NCI-H446 (cell line): Measurements from ENCODE around the gene PFKL.
"Not testable (repeated sequence)": the region's sequence is repeated elsewhere in the genome, so short reads cannot be mapped to it uniquely, and the experiment has no call there.

Experiments
- DNase-seq, 2 experiments: peaks; one replicate each; lab custom pipeline; 2025; lab: John Stamatoyannopoulos, UW

The PFKL gene

DNA sequence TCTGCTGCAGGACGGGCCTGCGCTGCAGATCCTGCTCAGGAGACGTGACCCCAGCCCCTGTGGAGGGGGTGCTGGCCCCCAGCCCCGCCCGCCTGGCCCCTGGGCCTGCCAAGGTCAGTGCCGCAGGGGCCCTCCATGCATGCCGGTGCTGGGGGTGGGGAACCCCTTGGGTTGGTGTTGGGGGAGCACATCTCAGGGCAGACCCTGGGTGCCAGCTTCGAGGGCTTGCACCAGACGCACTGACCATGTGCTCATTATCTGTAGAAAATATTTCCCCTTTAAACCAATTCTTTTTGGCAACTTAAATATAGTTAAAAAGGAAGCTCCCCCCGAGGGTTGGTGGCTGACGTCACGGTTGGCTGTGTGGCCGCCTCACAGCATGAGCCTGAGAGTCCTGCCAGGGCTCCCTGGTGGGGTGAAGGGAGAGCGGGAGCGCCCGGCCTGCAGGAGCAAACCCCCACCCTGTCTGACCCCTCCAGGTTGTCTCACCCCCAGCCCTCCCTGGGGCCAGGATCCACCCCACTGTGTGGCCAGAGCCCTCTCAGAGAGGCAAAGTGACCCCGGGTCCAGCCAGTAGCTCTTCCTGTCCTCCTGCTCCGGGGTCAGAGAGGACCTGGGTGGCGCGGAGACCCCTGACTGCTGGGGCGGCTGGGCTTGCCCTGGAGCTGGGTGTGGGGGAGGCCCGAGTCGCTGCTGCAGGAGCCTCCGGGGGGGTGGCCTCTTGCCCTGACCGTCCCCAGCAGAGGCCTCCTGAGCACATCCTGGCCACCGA, 5.3 kb upstream of the PFKL start:
- peak in 1 of 2 experiments; percentile 15 for DNase-seq

DNA sequence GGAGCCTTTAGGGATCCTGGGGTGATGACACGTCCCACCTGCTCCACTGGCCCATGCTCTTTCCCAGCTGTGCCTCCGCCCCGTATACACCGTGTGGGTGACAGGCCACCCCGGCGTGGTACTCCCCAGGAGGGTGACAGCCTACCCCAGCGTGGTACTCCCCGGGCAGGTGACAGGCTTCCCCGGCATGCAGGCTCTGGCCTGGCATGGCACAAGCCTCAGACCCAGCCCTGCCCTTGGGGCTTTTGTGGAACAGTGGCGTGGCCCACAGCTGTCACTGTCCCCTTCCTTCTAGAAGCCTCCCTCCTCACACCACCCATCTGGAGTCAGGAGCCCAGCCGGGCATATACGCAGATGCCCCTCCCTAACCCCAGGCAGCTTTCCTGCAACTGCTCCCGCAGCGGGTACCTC, 4.7 kb upstream of the PFKL start:
- peak in 1 of 2 experiments; percentile 14 for DNase-seq

DNA sequence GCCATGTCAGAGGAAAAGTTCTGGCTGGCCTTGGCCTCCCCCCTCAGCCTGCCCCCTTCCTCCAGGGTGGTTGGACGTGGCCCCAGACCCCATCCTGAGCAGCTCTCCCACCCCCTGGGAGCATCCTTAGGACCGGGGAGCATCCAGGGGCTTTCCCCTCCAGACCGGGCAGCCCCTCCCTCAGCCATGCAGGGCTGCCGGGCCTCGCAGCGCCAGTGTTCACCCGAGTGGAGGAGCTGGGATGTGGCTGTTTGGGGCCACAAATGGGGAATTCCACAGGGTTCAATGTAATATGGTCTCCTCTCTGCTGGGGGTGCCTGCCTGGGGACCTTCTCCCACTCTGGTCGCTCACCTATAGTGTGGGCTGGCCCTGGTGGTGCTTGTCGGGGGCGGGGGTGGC, 4.2 kb upstream of the PFKL start:
- no peak for DNase-seq

DNA sequence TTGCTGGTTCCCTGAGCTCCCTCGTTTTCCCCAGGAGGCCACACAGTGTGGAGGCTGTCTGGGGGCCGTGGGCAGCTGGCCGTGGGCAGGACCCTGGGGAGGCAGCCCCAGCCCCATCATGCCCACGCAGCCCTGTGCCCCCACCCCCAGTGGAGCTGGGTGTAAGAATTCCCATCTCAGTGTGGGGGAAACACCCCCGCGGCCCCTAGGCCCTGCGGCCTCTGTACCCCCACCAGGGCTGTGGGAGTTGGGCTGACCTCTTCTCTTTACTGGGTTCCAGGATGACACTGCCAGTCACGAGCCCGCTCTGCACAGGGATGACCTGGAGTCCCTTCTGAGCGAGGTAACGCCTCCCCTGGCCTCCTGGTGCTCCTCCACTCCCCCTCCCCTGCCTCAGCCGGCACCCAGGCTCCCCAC, 3.7 kb upstream of the PFKL start:
- DNase-seq = no peak

DNA sequence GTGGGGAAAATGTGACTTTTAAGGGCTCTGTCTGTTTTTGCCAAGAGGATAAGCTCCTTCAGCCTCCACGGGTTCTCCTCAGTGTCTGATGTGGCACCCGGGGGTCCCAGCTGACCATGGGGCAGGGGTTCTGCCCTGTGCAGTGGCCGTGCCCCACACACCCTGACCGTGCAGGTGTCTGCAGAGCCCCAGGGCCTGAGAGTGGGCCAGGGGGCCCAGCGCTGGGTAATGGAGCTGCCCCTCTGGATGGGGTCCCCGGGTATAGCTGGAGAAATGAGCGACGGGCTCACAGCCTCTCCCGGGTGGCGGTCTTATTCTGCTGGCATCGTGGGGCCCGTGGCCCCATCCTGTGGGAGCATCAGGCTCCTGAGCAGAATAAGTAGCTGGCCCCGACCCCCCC, 2.9 kb upstream of the PFKL start:
- DNase-seq = no peak

DNA sequence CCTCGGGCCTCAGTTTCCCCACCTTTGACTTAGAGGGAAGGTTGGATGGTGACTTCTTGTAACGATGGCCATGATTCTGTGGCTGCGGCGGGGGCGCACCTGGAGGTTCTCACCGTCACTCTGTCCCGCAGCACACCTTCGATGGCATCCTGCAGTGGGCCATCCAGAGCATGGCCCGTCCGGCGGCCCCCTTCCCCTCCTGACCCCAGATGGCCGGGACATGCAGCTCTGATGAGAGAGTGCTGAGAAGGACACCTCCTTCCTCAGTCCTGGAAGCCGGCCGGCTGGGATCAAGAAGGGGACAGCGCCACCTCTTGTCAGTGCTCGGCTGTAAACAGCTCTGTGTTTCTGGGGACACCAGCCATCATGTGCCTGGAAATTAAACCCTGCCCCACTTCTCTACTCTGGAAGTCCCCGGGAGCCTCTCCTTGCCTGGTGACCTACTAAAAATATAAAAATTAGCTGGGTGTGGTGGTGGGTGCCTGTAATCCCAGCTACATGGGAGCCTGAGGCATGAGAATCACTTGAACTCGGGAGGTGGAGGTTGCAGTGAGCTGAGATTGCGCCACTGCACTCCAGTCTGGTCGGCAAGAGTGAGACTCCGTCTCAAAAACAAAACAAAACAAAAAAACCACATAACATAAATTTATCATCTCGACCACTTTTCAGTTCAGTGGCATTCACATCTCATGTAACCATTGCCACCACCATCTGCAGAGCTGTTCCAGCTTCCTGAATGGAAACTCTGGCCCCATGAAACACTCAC, 2.1 kb upstream of the PFKL start:
- DNase-seq = peak; percentile 36 to 81

DNA sequence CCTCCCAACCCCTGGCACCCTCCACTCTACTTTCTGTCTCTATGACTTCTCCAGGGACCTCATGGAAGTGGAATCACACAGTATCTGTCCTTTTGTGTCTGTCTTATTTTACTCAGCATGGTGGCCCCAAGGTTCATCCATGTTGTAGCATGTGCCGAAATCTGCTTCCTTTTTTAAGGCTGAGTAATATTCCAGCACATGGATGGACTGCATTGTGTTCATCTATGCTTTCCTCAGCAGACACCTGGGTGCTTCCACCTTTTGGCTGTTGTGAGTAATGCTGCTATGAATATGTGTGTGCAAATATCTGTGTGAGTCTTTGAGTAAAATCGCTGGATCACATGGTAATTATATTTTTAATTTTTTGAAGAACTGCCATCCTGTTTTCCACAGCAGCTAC, 1.6 kb upstream of the PFKL start:
- no peak for DNase-seq

DNA sequence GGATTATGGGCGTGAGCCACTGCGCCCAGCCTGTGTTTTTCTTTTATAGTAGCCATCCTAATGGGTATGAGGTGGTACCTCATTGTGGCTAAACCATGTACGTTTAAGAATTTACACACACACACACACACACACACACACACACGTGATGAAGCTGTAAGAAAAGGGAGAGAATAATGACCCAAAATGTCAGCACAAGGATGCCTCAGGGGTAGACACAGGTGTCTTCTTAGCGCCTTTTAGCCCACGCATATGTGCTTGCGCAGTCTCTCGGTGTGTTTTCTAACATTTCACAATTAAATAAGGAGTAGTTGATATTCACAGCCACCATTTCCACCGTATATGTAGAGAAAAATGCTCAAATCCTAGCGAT, 782 bp upstream of the PFKL start:
- no peak for DNase-seq

DNA sequence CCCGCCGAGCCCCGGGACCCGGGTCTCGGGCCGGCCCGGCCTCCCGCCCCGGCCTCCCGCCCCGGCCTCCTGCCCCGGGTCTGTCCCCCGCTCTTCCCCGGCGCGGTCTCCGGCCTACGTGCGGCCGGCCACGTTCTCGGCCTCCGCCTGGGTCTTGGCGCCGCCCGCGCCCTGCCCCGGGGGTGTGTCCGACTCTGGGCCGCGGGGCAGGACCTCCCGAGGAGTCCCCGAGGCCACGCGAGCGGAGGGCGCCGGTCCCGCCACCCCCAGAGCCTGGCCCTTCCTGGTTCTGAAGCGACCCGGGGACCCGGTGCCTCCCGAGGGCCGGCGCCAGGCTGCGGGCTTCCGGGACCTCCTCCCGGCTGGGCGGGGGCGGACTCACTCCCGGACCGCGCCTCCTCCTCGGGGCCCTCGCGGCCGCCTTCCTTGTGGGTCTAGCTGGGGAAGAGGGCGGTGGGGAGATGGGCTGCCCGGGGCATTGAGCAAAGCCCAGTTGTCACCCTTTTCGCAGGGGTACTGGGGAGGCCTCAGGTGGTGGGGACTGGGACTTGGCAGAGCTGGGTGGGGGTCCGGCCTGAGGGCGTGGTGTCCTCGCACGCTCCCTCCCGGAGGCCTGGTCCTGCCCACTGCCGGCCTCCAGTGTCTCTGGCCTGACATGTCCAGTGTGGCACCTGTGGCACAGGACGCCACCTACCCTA, 558 bp downstream of the PFKL start:
- DNase-seq = peak in 1 of 2 experiments; percentile 25

DNA sequence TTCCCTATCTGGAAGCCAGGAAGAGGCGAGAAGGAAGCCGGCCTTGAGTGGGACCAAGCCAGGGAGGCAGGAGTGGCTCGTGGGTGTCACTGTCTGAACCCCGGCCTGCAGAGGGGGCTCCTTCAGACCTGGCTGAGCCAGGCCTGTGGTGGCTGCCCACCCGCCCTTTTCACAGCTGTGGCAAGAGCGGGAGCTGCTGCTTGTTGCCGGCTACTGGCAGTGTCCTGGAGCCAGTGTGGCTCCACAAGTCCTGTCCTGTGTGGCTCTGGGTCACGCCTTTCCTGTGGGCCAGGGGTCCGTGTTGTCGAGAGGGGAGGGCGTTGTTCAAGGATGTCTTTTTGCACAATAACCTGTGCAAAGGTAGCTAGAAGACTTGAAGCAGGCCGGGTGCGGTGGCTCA, 1.3 kb downstream of the PFKL start:
- no peak for DNase-seq

DNA sequence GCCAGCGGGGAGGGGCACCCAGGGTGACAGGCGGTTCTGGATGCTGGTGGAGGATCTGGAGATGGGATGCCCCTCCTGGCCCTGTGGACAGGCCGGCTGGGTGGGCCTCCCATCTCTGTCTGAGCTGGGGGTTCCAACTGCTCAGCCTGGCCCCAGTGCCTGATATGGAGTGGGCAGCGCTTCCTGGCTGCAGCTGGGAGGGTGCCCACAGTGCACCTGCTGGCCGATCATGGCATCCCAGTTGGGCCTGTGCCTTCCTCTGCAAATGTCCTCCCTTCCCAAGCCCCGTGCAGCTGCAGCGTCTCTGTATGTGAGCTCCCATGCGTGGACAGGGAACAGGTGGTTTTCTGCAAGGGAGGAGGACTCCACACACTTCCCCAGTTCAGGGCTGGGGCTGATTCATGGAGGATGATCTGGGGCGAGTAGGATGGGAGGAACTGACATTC, 2.1 kb downstream of the PFKL start:
- no peak for DNase-seq

DNA sequence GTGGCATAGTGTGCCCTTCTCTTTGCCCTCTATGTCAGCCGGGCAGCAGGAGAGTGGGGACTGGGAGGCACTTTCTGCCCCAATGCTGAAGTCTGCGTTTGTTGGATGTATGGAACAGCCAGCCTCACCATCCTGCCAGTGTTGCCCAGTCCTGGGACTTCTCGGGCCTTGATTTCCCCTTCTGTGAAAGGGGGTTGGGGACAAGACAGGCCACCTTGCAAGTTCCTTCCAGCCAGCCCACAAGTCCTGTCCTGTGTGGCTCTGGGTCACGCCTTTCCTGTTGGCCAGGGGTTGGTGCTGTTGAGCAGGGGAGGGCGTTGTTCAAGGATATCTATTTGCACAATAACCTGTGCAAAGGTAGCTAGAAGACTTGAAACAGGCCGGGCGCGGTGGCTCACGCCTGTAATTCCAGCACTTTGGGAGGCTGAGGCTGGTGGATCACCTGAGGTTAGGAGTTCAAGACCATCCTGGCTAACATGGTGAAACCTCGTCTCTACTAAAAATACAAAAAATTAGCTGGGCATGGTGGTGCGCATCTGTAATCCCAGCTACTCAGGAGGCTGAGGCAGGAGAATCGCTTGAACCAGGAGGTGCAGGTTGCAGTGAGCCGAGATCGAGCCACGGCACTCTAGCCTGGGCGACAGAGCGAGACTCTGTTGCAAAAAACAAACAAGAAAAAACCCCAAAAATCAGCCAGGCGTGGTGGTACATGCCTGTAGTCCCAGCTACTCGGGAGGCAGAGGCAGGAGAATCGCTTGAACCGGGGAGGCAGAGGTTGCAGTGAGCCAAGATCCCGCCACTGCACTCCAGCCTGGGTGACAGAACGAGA, 2.9 kb downstream of the PFKL start:
- not testable (repeated sequence) for DNase-seq

DNA sequence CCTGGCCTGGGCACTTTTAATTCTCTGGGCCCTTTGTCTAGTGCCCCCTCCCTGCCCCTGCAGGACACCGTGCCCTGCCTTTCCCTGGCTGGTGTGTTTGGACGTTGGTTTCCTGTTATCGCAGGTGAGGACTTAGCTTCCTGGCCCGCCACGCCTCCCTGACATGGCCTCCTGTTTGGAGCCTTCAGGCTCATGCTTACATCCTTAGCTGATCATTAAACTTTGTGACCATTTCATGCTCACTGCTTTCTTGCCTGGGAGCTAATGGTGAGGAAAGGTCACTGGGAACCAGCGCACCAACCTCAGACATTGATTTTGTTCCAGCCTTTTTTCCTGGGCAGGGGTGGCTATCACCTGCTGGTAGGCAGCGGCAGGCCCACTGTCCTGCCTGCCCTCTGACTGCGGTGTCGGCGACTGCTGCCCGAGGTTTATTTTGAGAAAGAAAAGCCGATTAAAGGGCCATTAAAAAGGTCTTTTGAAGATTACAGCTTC, 3.7 kb downstream of the PFKL start:
- DNase-seq = no peak

DNA sequence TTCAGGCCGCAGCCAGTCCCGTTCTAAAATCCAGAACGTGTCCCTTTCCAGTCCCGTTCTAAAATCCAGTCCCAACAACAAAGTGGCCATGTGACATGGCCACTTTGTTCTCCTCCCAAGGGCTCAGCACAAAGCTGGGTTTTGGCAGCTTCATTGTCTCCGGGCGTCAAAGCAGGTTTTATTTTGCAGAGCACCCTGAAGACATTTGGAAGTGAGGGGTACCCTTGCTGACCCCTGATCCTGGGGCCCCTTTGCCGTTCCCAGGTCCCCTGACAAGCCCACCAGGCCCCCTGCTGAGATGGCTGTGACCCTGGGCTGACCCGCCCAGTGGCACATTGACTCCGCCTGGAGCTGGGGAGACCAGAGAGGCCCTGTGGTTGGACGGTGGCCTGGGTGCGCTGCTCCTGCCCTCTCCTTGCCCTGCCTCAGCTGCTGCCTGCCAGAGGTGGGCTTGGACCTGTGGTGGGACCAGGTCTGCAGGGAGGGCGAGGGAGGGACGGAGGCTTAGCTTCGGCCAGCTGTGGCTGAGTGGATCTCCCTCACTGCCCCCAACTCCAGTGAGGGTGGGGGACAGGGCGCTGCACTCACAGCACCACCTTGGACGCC, 4.3 kb downstream of the PFKL start:
- no peak for DNase-seq

DNA sequence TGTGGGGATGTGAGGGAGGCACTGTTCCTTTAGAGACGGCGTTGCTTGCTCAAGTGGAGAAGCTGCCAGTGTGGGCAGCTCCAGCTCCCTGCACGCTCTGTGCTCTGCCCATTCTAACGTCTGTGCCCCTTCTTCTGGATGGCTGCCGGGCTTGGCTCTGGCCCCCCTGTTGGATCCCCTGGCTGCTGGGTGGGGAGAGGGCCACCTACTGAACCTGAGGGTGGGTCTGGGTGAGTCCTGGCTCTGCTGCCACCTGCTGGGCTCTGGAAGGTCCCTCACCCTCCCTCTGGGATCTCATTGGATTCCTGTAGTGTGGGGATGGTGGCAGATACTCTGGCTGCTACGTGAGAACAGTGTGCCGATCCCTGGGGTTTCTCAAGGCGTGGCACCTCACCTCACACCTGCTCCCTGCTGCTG, 5.0 kb downstream of the PFKL start:
- DNase-seq = peak in 1 of 2 experiments; percentile 22

DNA sequence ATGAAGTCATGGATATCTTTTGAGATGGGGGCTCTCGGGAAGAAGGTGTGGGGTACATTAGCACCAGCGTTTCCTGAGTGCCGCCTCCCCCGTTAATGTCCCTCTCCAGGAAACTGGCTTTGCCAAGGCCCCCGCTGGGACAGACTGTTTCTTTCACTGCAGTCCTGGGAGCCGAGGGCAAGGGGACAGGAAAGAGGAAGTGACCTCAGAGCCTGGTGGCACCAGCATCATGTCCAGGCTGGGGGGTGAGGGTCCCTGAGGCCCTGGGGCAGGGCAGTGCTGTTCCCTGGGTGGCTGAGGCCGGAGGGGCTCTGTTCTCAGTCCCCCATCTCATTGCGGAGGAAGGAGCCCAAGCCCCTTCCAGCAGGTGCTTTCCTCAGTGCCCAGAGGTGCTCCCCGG, 5.8 kb downstream of the PFKL start:
- no peak for DNase-seq

DNA sequence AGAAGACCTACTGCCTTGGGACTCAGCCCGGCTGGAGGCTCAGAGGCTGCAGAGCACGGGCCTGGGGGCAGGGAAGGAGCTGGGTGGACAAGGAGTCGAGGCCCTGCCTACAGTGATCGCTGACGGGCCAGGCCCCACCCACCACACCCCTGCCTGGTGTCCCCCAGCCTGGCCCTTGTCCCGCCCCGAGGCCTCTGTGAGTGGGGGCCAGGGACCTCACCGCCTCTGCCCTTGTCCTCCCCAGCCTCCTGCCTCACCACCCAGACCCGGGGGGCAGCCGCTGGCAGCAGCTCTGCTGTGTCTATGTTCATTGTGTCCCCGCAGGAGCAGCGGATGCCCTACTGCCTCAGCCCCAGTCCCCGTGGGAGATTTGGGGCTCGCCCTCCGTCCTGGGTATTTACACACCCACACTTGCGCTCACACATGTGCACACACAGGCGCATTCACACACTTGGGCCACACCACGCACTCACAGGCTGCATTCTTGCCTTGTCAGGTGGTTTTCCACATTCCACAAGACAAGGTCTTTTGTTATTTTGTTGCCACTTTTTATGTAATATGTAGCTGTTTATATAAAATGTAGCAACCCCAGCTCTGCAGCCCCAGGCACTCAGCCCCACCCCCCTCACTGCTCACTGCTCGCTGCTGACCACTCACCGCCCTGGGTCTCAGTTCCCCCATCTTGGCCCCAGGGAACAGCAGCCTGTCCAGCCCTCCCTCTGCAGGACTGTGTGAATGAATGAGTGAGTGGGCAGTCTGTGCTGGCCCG, 7.3 kb downstream of the PFKL start:
- no peak for DNase-seq

DNA sequence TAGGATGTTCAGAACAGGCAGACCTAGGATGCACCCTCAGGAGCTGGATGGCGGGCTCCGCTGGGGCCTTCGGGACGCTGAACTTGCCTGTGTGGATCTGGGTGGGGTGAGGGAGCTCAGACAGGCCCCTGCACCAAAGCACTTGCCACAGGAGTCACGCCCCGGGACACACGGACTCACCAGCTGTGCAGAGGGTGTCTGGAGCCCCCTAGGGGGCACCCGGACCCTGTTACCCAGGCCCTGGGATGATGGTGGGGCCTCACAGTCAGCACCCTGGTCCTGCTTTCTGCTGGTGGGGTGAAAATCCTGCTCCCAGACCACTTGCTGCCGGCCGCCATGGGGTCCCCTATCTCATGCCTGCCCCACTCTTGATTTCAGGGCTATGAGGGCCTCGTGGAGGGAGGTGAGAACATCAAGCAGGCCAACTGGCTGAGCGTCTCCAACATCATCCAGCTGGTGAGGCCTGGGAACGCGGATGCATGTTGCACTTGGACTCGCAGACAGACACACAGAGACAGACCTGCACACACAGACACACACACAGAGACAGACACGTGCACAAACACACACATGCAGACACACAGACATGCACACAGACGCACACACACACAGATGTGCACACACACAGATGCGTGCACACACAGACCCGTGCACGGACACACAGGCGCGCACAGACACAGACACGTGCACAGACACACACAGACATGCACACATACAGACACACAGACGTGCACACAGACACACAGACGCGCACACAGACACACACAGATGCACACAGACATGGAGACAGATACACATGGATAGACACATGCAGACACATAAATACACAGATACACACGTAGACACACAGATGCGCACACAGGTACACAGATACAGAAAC, 11.0 kb downstream of the PFKL start:
- DNase-seq = no peak

DNA sequence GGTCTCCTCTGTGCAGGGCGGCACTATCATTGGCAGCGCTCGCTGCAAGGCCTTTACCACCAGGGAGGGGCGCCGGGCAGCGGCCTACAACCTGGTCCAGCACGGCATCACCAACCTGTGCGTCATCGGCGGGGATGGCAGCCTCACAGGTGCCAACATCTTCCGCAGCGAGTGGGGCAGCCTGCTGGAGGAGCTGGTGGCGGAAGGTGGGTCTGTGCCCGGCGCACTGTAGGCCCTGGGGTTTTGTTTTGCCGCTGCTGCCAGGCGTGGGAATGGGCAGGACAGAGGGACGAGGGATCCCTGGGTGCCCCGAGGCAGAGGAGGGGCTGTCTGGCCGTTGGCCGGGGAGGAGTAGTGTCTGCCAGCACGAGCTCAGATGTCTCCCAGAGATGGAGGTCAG, 12.2 kb downstream of the PFKL start:
- DNase-seq = no peak

DNA sequence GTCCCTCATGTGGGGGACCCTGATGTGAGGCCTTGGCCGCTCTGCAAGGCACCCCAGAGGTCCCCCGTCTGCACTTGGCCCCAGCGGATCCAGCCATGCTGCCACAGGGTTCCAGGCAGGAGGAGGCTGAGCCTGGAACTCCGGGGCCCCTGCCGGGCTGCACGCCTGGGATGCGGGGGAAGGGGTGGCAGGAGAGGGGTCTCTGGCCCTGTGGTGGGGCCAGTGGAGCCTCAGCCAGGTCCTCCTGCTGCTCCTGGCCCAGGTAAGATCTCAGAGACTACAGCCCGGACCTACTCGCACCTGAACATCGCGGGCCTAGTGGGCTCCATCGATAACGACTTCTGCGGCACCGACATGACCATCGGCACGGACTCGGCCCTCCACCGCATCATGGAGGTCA, 12.9 kb downstream of the PFKL start:
- no peak for DNase-seq
